A549 (cell line): Measurements from ENCODE around the gene MMP10. TPM values are rescaled to one million over a fixed set of nuclear protein-coding genes. Genes with fewer than 3 reads are reported as not detected.
"Not testable (repeated sequence)": the region's sequence is repeated elsewhere in the genome, so short reads cannot be mapped to it uniquely, and the experiment has no call there.

Source experiments
- ATAC-seq, 2 experiments: fragments of 200-7000 bp in 1 of 2; fragments of >200 bp in 1 of 2; cut with Nextera tagmentation in 1 of 2; cut with Tn5 transposase in 1 of 2; 3 replicates each; pipeline versions ENCODE4 v1.8.0 to v1.9.1; 2018 to 2020; ENCODE audit warnings: mild to moderate bottlenecking in 1 of 2, moderate library complexity in 1 of 2
- CTCF ChIA-PET: fragments of 300-600 bp; sonication (Branson Sonifier 250); formaldehyde crosslinking; extraction: SDS; loops from one replicate; lab custom pipeline; 2021; ENCODE audit warnings: antibody characterized with exemption, inconsistent platforms; lab: Yijun Ruan, JAX
- POLR2A ChIA-PET: fragments of 350-600 bp; formaldehyde crosslinking; extraction: SDS; loops from one replicate; lab custom pipeline; 2021; ENCODE audit warnings: antibody characterized with exemption, inconsistent platforms; lab: Yijun Ruan, JAX
- DNase-seq, 2 experiments: peaks; one replicate each; pipeline versions ENCODE4 v3.0.0 to v3.0.0-alpha.2; 2011 to 2016; ENCODE audit warnings: low read depth in 1 of 2, low spot score in 1 of 2
- FAIRE-seq: peaks from 2 replicates; lab custom pipeline; 2011; peaks lifted over from hg19 to GRCh38; lab: Jason Lieb, UNC
- H3K27ac ChIP-seq, 2 experiments: fragments of >200 bp; sonication (Bioruptor Twin); formaldehyde crosslinking; 3 replicates each; pipeline ENCODE4 v1.5.1; 2016 to 2017
- H3K4me1 ChIP-seq: fragments of >200 bp; sonication (Bioruptor Twin); formaldehyde crosslinking; 3 replicates; pipeline ENCODE4 v1.6.1; 2016
- H3K4me2 ChIP-seq: fragments of >200 bp; sonication (Bioruptor Twin); formaldehyde crosslinking; 3 replicates; pipeline ENCODE4 v1.6.1; 2016
- H3K4me3 ChIP-seq: fragments of >200 bp; sonication (Bioruptor Twin); formaldehyde crosslinking; 3 replicates; pipeline ENCODE4 v1.5.1; 2016
- H3K9me3 ChIP-seq: fragments of >200 bp; sonication (Bioruptor Twin); formaldehyde crosslinking; 3 replicates; pipeline ENCODE4 v1.6.1; 2016
- CEBPB ChIP-seq, 2 experiments: fragments of >200 bp in 1 of 2; sonication (Bioruptor Twin) in 1 of 2; formaldehyde crosslinking in 1 of 2; IDR thresholded peaks; 2 replicates each; pipeline ENCODE4 v1.6.1; 2012 to 2016
- CHD4 ChIP-seq: fragments of 200-600 bp; sonication (generic); IDR thresholded peaks from 2 replicates; pipeline ENCODE4 v1.6.1; 2016; ENCODE audit warnings: antibody characterized with exemption, mild to moderate bottlenecking, borderline replicate concordance
- EHMT2 ChIP-seq: fragments of 200-600 bp; sonication (generic); IDR thresholded peaks from 2 replicates; pipeline ENCODE4 v1.6.1; 2016; ENCODE audit warnings: antibody characterized with exemption, low read depth, mild to moderate bottlenecking, moderate library complexity
- GATA3 ChIP-seq: IDR thresholded peaks from 2 replicates; pipeline ENCODE4 v1.6.1; 2012; ENCODE audit warnings: borderline replicate concordance
- HEYL ChIP-seq: fragments of 250-450 bp; sonication (Bioruptor Pico); IDR thresholded peaks from 2 replicates; pipeline ENCODE4 v1.8.0; 2021; ENCODE audit warnings: mild to moderate bottlenecking, moderate library complexity
- HOXA7 ChIP-seq: fragments of 250-450 bp; sonication (Bioruptor Pico); IDR thresholded peaks from 2 replicates; pipeline ENCODE4 v1.5.0; 2020; ENCODE audit warnings: mild to moderate bottlenecking, moderate library complexity
- KDM1A ChIP-seq: fragments of 200-600 bp; sonication (generic); IDR thresholded peaks from 2 replicates; pipeline ENCODE4 v1.6.1; 2016; ENCODE audit warnings: low read depth, mild to moderate bottlenecking
- KDM5A ChIP-seq: fragments of 200-600 bp; sonication (generic); IDR thresholded peaks from 2 replicates; pipeline ENCODE4 v1.6.1; 2016; ENCODE audit warnings: antibody characterized with exemption, mild to moderate bottlenecking
- MAZ ChIP-seq: fragments of 150-350 bp; IDR thresholded peaks from 2 replicates; pipeline ENCODE4 v1.6.1; 2014; ENCODE audit warnings: antibody characterized with exemption, low read depth, low read length, borderline replicate concordance
- RAD21 ChIP-seq, 2 experiments: fragments of >200 bp in 1 of 2; sonication (Bioruptor Twin) in 1 of 2; formaldehyde crosslinking in 1 of 2; IDR thresholded peaks in 1 of 2; conservative IDR thresholded peaks in 1 of 2; 2 replicates in 1 of 2; 3 replicates in 1 of 2; pipeline ENCODE4 v1.6.1; 2012 to 2018; ENCODE audit warnings: inconsistent platforms in 1 of 2
- SMC3 ChIP-seq: fragments of >200 bp; sonication (Bioruptor Twin); formaldehyde crosslinking; IDR thresholded peaks from 3 replicates; pipeline ENCODE4 v1.6.1; 2018; ENCODE audit warnings: inconsistent platforms
- ZC3H11A ChIP-seq: fragments of 450-650 bp; IDR thresholded peaks from 2 replicates; pipeline ENCODE4 v1.6.1; 2014; ENCODE audit warnings: antibody characterized with exemption, mild to moderate bottlenecking
- ZSCAN20 ChIP-seq: fragments of 250-450 bp; sonication (Bioruptor Pico); IDR thresholded peaks from 2 replicates; pipeline ENCODE4 v1.8.0; 2022; ENCODE audit warnings: mild to moderate bottlenecking, moderate library complexity
- WGBS: methylation state at CpG from one replicate; pipeline ENCODE4 v1.1.6; 2017; ENCODE audit errors: missing lambda C conversion rate; 5-methylcytosine and 5-hydroxymethylcytosine counted together
- polyA plus RNA-seq, 4 experiments: library from polyadenylated mRNA; depleted of rRNA in 3 of 4; stranded (reverse); fragments of >200 nt; fragmentation: RNase III in 1 of 4; extraction: RNeasy Plus Mini Kit Qiagen cat#74134 plus additional on column Dnase treatment in 1 of 4; gene quantifications; 2 replicates in 3 of 4; 3 replicates in 1 of 4; pipeline ENCODE4 v1.2.3, GENCODE V29; 2011 to 2017
- TF ChIP-seq, protein P1 (sequence below): fragments of 450-650 bp; IDR thresholded peaks from 2 replicates; pipeline ENCODE4 v1.6.1; 2014; ENCODE audit warnings: antibody characterized with exemption
- TF ChIP-seq, protein P2 (sequence below): fragments of 250-450 bp; sonication (Bioruptor Pico); IDR thresholded peaks from 2 replicates; pipeline ENCODE4 v1.5.0; 2021; ENCODE audit warnings: mild to moderate bottlenecking, moderate library complexity, borderline replicate concordance
- TF ChIP-seq, protein P3 (sequence below): fragments of >200 bp; sonication (Bioruptor Twin); formaldehyde crosslinking; IDR thresholded peaks from 3 replicates; pipeline ENCODE4 v1.5.1; 2016
- TF ChIP-seq, protein P4 (sequence below): IDR thresholded peaks from 2 replicates; pipeline ENCODE4 v1.6.1; 2012; ENCODE audit warnings: low read depth, borderline replicate concordance

MMP10 gene
- polyA plus RNA-seq, 2 of the 4 experiments (the other 2 are of a cell fraction) = 0.13 to 1.5 TPM

DNA sequence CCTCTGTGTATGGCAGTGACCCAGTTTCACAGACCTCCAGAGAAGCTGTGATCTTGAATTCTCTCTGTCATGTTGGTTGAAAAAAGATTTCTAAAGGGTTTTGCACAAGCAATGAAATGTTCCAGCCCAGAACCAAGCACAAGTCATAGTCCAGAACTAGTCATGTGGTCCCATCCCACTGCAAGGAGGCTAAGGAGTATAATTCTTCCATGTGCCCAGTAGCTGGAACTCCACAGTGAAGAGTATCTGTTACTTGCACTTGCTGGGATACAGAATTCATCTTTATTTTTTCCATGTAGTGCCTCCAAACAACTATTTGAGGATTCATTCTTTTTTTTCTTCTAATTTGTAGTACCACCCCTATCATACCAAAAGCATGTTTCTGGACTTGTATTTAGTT, 45.8 kb downstream of the MMP10 start (continued):
- TF ChIP-seq, protein P1, sequence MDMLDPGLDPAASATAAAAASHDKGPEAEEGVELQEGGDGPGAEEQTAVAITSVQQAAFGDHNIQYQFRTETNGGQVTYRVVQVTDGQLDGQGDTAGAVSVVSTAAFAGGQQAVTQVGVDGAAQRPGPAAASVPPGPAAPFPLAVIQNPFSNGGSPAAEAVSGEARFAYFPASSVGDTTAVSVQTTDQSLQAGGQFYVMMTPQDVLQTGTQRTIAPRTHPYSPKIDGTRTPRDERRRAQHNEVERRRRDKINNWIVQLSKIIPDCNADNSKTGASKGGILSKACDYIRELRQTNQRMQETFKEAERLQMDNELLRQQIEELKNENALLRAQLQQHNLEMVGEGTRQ = no peak
- no peak for TF ChIP-seq KDM1A
- TF ChIP-seq, protein P2, sequence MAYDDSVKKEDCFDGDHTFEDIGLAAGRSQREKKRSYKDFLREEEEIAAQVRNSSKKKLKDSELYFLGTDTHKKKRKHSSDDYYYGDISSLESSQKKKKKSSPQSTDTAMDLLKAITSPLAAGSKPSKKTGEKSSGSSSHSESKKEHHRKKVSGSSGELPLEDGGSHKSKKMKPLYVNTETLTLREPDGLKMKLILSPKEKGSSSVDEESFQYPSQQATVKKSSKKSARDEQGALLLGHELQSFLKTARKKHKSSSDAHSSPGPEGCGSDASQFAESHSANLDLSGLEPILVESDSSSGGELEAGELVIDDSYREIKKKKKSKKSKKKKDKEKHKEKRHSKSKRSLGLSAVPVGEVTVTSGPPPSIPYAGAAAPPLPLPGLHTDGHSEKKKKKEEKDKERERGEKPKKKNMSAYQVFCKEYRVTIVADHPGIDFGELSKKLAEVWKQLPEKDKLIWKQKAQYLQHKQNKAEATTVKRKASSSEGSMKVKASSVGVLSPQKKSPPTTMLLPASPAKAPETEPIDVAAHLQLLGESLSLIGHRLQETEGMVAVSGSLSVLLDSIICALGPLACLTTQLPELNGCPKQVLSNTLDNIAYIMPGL = no peak

DNA sequence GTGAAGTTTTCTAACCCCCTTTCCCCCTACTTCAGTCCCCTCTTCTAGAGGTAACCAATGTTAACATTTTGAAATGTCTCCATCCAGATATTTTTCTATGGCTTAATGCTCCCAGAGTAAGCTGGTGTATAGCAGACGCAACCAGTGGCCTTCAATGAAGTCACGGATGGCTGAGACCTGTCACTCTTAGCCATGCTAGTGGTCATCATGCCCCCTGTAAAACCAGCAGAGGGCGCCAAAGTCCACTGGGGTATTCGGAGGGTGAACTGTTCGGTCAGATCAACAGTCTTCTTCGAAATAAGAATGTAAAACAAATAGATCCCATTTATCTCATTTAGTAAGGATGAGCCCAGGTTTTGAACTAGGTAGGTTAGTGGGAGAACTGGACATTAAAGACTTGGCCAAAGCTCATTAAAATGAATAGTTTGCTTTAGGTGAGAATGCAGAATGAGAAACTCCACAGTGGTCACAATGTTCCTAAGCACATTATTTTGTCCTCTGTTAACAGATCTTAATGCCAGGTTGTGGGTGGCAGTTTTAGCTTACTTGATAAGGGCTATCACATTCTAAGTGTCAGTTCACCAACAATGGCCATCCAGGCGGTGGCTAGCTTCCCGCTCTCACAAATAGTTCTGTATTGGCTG, 47.1 kb downstream of the MMP10 start:
- ChIA-PET POLR2A (no interaction called here), CTCF (interaction anchor here (0.6 to 5.5 kb wide), 26 partner anchors 14 to 332 kb away, joined by 3 to 40 read pairs (median 4); partner anchors contain the start of gene MMP10)
- TF ChIP-seq CHD4 (no peak), SMC3 (peak; percentile 79), RAD21 (conservative IDR thresholded peaks at IDR 0.05 in 1 of 2, IDR thresholded peaks at IDR 0.05 in 1 of 2) (peak; percentile 83 to 84)
- TF ChIP-seq, protein P3, sequence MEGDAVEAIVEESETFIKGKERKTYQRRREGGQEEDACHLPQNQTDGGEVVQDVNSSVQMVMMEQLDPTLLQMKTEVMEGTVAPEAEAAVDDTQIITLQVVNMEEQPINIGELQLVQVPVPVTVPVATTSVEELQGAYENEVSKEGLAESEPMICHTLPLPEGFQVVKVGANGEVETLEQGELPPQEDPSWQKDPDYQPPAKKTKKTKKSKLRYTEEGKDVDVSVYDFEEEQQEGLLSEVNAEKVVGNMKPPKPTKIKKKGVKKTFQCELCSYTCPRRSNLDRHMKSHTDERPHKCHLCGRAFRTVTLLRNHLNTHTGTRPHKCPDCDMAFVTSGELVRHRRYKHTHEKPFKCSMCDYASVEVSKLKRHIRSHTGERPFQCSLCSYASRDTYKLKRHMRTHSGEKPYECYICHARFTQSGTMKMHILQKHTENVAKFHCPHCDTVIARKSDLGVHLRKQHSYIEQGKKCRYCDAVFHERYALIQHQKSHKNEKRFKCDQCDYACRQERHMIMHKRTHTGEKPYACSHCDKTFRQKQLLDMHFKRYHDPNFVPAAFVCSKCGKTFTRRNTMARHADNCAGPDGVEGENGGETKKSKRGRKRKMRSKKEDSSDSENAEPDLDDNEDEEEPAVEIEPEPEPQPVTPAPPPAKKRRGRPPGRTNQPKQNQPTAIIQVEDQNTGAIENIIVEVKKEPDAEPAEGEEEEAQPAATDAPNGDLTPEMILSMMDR = peak; percentile 75
- DNase-seq (peak; percentile 38 to 64), FAIRE-seq (no peak), ATAC-seq (peak; percentile 91 to 98)
- Histone ChIP-seq H3K4me3 (no peak overlapping the region), H3K4me1 (no peaks in the 10 kb centered on the region), H3K4me2 (peak overlapping the region; percentile 9; the same call in 2 of the 3 replicates), H3K9me3 (no peaks in the 10 kb centered on the region), H3K27ac (no peak overlapping the region)
- WGBS = 25% methylated on average over 8 of the region's 8 CpGs

DNA sequence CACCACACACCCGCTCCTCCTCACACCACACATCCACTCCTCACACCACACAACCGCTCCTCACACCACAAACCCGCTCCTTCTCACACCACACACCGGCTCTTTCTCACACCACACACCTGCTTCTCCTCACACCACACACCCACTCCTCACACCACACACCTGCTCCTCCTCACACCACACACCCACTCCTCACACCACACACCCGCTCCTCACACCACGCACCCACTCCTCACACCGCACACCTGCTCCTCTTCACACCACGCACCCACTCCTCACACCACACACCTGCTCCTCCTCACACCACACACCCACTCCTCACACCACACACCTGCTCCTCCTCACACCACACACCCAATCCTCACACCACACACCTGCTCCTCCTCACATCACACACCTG, 49.5 kb downstream of the MMP10 start:
- H3K4me2 ChIP-seq, H3K9me3 ChIP-seq, DNase-seq, H3K4me3 ChIP-seq, H3K4me1 ChIP-seq, FAIRE-seq, H3K27ac ChIP-seq, POLR2A ChIA-PET: not testable (repeated sequence)
- whole genome bisulfite sequencing = 26% methylated on average over 5 of the region's 8 CpGs
- ATAC-seq = 0 out of 6 replicates have a peak, but pooled peaks of 1 of the 2 experiments have one; percentile 57
- CTCF ChIA-PET = interaction anchor here (1.3 kb wide), 1 partner anchor 210 kb away, joined by 6 read pairs; no protein-coding TSS in a partner anchor

DNA sequence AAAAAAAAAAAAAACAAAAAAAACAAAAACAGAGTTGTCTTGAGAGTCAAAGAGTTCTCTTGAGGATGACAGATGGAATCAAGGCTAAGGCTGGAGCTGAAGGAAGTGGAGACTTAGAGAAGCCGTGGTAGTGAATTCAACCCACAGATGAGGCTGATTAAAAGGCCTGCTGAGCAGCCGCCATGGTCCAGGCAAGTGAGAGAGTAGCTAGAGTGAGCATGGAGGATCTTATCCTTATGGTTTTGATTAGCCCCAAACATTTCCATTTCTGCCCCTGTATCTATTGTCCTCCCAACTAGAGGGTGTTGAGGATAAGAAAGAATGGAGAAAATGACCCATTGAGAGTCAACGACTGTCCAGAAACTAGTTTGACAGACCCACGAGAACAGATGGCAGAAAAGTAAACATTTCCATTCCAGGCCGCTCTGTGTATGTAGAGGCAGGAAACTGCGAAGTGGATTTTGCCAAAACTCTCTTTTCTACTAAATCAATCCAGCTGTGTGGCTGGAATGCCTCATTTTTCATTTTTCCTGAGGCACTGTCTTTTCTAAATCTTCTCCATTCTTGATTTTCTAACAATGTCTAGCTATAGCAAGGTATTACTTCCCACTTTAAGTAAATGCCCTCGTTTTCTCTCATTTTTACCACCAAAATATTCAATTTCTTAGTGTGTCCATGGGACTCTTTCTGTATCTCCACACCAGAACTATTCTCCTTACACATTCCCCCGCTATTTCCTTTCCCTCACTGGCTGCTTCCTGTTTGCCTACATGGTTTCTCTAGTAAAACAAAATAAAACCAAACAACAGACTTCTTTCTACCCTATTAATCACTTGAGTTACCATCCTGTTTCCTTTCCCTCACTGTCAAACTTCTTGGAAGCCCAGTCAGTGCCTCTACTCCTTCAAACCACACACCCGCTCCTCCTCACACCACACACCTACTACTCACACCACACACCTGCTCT, 50.3 kb downstream of the MMP10 start:
- ChIA-PET POLR2A (no interaction called here), CTCF (no interaction called here)
- DNase-seq = no peak
- no peak overlapping the region for H3K4me3 ChIP-seq
- no peaks in the 10 kb centered on the region for H3K9me3 ChIP-seq
- H3K4me2 ChIP-seq = no peak overlapping the region
- no peaks in the 10 kb centered on the region for H3K4me1 ChIP-seq
- ATAC-seq = no peak
- no peak overlapping the region for H3K27ac ChIP-seq
- FAIRE-seq = no peak
- 73% methylated on average over 9 of the region's 9 CpGs for WGBS
- TF ChIP-seq, protein P4, sequence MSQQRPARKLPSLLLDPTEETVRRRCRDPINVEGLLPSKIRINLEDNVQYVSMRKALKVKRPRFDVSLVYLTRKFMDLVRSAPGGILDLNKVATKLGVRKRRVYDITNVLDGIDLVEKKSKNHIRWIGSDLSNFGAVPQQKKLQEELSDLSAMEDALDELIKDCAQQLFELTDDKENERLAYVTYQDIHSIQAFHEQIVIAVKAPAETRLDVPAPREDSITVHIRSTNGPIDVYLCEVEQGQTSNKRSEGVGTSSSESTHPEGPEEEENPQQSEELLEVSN = no peak
- TF ChIP-seq, protein P3 = no peak
- TF ChIP-seq ZSCAN20 (CRISPR knock-in tag) = no peak
- TF ChIP-seq ZC3H11A = no peak
- TF ChIP-seq HOXA7 = no peak
- TF ChIP-seq KDM5A = no peak
- TF ChIP-seq HEYL = no peak
- no peak for TF ChIP-seq EHMT2
- TF ChIP-seq CEBPB (IDR thresholded peaks at IDR 0.05) = no peak
- TF ChIP-seq, protein P2 = no peak
- no peak for TF ChIP-seq GATA3
- TF ChIP-seq MAZ = no peak
